ENCODE data around the gene GLIPR1L2. TPM values are rescaled to one million over a fixed set of nuclear protein-coding genes. Genes with fewer than 3 reads are reported as not detected.

The GLIPR1L2 gene
- total and polyA plus RNA-seq, 9 donors = 0.60 to 5.2 (median 2.0) TPM

- H3K9me3 ChIP-seq = no peaks in the 10 kb centered on the region
- WGBS, 3 donors = 90 to 96% (median 93%) methylated on average over 2 of the region's 2 CpGs
- H3K4me1 ChIP-seq (ENCODE audit: insufficient read depth) = no peaks in the 10 kb centered on the region
- no peaks in the 10 kb centered on the region for H3K36me3 ChIP-seq
- H3K27me3 ChIP-seq = no peaks in the 10 kb centered on the region
- DNase-seq = no peak
- H3K4me3 ChIP-seq = no peak overlapping the region
- H3K27ac ChIP-seq = no peak overlapping the region
- intact Hi-C loops (cut with DNase I) = no loop called here
- TF ChIP-seq POLR2A (IDR thresholded peaks at IDR 0.05) (no peak), EP300 (IDR thresholded peaks at IDR 0.05) (no peak), CTCF (IDR thresholded peaks at IDR 0.05) (no peak)
These were observed 40.5 kb upstream of the GLIPR1L2 start for GRCh38 chr12:75350413-75350812.

- H3K27me3 ChIP-seq = no peaks in the 10 kb centered on the region
- DNase-seq = no peak
- intact Hi-C loops (cut with DNase I) = no loop called here
- no peaks in the 10 kb centered on the region for H3K4me1 ChIP-seq (ENCODE audit: insufficient read depth)
- H3K27ac ChIP-seq = no peak overlapping the region
- H3K36me3 ChIP-seq = no peaks in the 10 kb centered on the region
- no peak for TF ChIP-seq EP300 (IDR thresholded peaks at IDR 0.05)
- TF ChIP-seq POLR2A (IDR thresholded peaks at IDR 0.05) = no peak
- TF ChIP-seq CTCF (IDR thresholded peaks at IDR 0.05) = no peak
- H3K9me3 ChIP-seq = no peaks in the 10 kb centered on the region
- H3K4me3 ChIP-seq = no peak overlapping the region
These were observed 36.9 kb upstream of the GLIPR1L2 start for GRCh38 chr12:75354011-75354410.

GRCh38 chr12:75360920-75361319 is 30.0 kb upstream of the GLIPR1L2 start:
- H3K27ac ChIP-seq = no peak overlapping the region
- H3K9me3 ChIP-seq = no peaks in the 10 kb centered on the region
- H3K27me3 ChIP-seq = no peaks in the 10 kb centered on the region
- no peak for TF ChIP-seq EP300 (IDR thresholded peaks at IDR 0.05)
- TF ChIP-seq CTCF (IDR thresholded peaks at IDR 0.05) = no peak
- no peak for TF ChIP-seq POLR2A (IDR thresholded peaks at IDR 0.05)
- intact Hi-C loops (cut with DNase I) = no loop called here
- no peaks in the 10 kb centered on the region for H3K36me3 ChIP-seq
- DNase-seq = no peak
- H3K4me3 ChIP-seq = no peak overlapping the region
- no peaks in the 10 kb centered on the region for H3K4me1 ChIP-seq (ENCODE audit: insufficient read depth)

GRCh38 chr12:75361408-75361807 is 29.5 kb upstream of the GLIPR1L2 start:
- H3K4me1 ChIP-seq (ENCODE audit: insufficient read depth) = no peaks in the 10 kb centered on the region
- H3K4me3 ChIP-seq = no peak overlapping the region
- H3K27ac ChIP-seq = no peak overlapping the region
- 71 to 87% (median 79%) methylated on average over 1 of the region's 1 CpG for WGBS, 3 donors
- H3K36me3 ChIP-seq = no peaks in the 10 kb centered on the region
- DNase-seq = no peak
- intact Hi-C loops (cut with DNase I) = no loop called here
- H3K27me3 ChIP-seq = no peaks in the 10 kb centered on the region
- TF ChIP-seq CTCF (IDR thresholded peaks at IDR 0.05) (no peak), EP300 (IDR thresholded peaks at IDR 0.05) (no peak), POLR2A (IDR thresholded peaks at IDR 0.05) (no peak)
- H3K9me3 ChIP-seq = no peaks in the 10 kb centered on the region

- Histone ChIP-seq H3K36me3 (no peaks in the 10 kb centered on the region), H3K9me3 (no peaks in the 10 kb centered on the region), H3K27ac (no peak overlapping the region), H3K4me3 (no peak overlapping the region), H3K27me3 (no peaks in the 10 kb centered on the region), H3K4me1 (ENCODE audit: insufficient read depth) (no peaks in the 10 kb centered on the region)
- TF ChIP-seq POLR2A (IDR thresholded peaks at IDR 0.05) (no peak), EP300 (IDR thresholded peaks at IDR 0.05) (no peak)
- intact Hi-C loops (cut with DNase I) = no loop called here
- DNase-seq = no peak
These were observed 26.0 kb upstream of the GLIPR1L2 start for GRCh38 chr12:75364919-75365318.

All from ovary (tissue), 9 donors.